ENCODE measurements around the gene MYMX.

MYMX gene

GRCh38 chr6:44261581-44261980 is 44.9 kb downstream of the MYMX start:
- TF ChIP-seq EZH2 (IDR thresholded peaks at IDR 0.05; ENCODE audit: borderline replicate concordance, low read depth, low read length, severe bottlenecking) (no peak), CTCF (IDR thresholded peaks at IDR 0.05; ENCODE audit: borderline replicate concordance, extremely low read depth, low read length, poor library complexity, severe bottlenecking) (no peak)
- H3K9ac ChIP-seq (ENCODE audit: low read depth, low read length), result no peak overlapping the region
- H4K20me1 ChIP-seq (ENCODE audit: insufficient read depth, low read length), result peaks cover 19% of the 10 kb centered on the region
- H2AFZ ChIP-seq (ENCODE audit: low read depth, low read length), result no peak overlapping the region
- no peak overlapping the region for H3K27ac ChIP-seq (ENCODE audit: low read length)
- H3K4me2 ChIP-seq (ENCODE audit: insufficient read depth, low read length), result 0 out of 2 replicates have a peak overlapping the region, but pooled peaks have one; percentile 5
- H3K4me3 ChIP-seq (ENCODE audit: low read depth in 1 of 2, low read length in 2 of 2), result no peak overlapping the region
- peaks cover 42% of the 10 kb centered on the region for H3K36me3 ChIP-seq (ENCODE audit: insufficient read depth, low read length)
- ATAC-seq (ENCODE audit: insufficient read depth, low read depth), result no peak
- peaks cover 44% of the 10 kb centered on the region for H3K4me1 ChIP-seq (ENCODE audit: insufficient read depth, low read length)
- no peaks in the 10 kb centered on the region for H3K9me3 ChIP-seq (ENCODE audit: insufficient read depth, low read length, severe bottlenecking)
- no peaks in the 10 kb centered on the region for H3K27me3 ChIP-seq (ENCODE audit: insufficient read depth, low read length, poor library complexity)
- no peak for DNase-seq
- H3K79me2 ChIP-seq (ENCODE audit: insufficient read depth, low read length), result peaks cover 30% of the 10 kb centered on the region

DNA sequence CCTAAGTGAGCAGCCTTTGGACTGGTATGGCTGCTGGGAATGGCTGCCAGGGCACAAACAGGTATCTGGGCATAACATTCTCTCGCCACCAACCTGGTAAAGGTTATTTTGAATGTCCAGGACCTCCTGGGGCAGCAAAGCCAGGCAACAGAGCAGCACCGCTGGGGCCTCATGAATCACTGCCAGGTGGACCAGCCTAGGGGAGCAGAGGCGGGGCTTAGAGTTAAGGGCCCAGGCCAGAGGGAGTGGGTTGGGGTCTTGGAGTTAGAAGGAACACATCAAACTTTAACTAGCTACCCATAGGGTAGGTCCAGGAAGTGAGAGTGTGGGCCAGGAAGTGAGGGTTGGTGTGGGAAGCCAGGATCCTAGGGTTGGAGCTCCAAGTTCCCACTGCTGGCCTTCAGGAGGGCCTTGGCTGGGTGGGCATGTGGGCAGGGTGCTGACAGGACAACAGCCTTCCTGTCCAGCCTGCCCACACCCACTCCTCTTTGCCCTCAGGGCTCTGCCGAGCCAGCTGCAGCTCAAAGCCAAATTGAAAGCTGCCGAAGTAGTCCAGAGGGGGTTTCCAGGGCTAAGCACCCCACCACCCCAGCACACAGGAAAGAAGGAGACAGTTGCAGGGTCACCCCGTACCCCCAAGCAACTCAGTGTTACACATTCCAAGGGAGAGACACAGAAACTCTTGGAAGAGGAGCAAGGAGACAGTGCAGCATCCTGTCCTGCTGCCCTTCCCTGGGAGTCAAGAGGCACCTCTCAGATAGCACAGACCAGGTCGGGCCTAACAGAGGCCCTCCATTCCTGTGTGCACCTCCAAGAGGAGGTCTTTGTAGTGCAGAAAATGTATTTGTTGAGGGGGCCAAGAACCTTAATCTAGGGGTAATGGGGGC is 46.0 kb downstream of the MYMX start:
- H3K79me2 ChIP-seq (ENCODE audit: insufficient read depth, low read length), result peaks cover 23% of the 10 kb centered on the region
- H4K20me1 ChIP-seq (ENCODE audit: insufficient read depth, low read length), result peaks cover 19% of the 10 kb centered on the region
- H3K4me3 ChIP-seq (ENCODE audit: low read depth in 1 of 2, low read length in 2 of 2), result no peak overlapping the region
- peak overlapping the region; percentile 49 for H3K27ac ChIP-seq (ENCODE audit: low read length)
- H3K9ac ChIP-seq (ENCODE audit: low read depth, low read length), result peak overlapping the region; percentile 64; the same call in 1 of the 2 replicates
- H2AFZ ChIP-seq (ENCODE audit: low read depth, low read length), result no peak overlapping the region
- no peaks in the 10 kb centered on the region for H3K9me3 ChIP-seq (ENCODE audit: insufficient read depth, low read length, severe bottlenecking)
- ATAC-seq (ENCODE audit: insufficient read depth, low read depth) (no peak), DNase-seq (no peak)
- peaks cover 42% of the 10 kb centered on the region for H3K36me3 ChIP-seq (ENCODE audit: insufficient read depth, low read length)
- no peaks in the 10 kb centered on the region for H3K27me3 ChIP-seq (ENCODE audit: insufficient read depth, low read length, poor library complexity)
- H3K4me2 ChIP-seq (ENCODE audit: insufficient read depth, low read length), result peak overlapping the region; percentile 78; the same call in 1 of the 2 replicates
- no peak for TF ChIP-seq EZH2 (IDR thresholded peaks at IDR 0.05; ENCODE audit: borderline replicate concordance, low read depth, low read length, severe bottlenecking)
- TF ChIP-seq CTCF (IDR thresholded peaks at IDR 0.05; ENCODE audit: borderline replicate concordance, extremely low read depth, low read length, poor library complexity, severe bottlenecking), result no peak
- peaks cover 38% of the 10 kb centered on the region for H3K4me1 ChIP-seq (ENCODE audit: insufficient read depth, low read length)

- peak overlapping the region in 1 of 2 experiments; percentile 79; a peak in 2 of 4 replicates for H3K4me3 ChIP-seq (ENCODE audit: low read depth in 1 of 2, low read length in 2 of 2)
- H3K4me1 ChIP-seq (ENCODE audit: insufficient read depth, low read length), result peaks cover 33% of the 10 kb centered on the region
- H3K27me3 ChIP-seq (ENCODE audit: insufficient read depth, low read length, poor library complexity), result no peaks in the 10 kb centered on the region
- no peak for DNase-seq
- H2AFZ ChIP-seq (ENCODE audit: low read depth, low read length), result no peak overlapping the region
- H3K36me3 ChIP-seq (ENCODE audit: insufficient read depth, low read length), result peaks cover 38% of the 10 kb centered on the region
- TF ChIP-seq CTCF (IDR thresholded peaks at IDR 0.05; ENCODE audit: borderline replicate concordance, extremely low read depth, low read length, poor library complexity, severe bottlenecking), result no peak
- TF ChIP-seq EZH2 (IDR thresholded peaks at IDR 0.05; ENCODE audit: borderline replicate concordance, low read depth, low read length, severe bottlenecking), result no peak
- peaks cover 19% of the 10 kb centered on the region for H4K20me1 ChIP-seq (ENCODE audit: insufficient read depth, low read length)
- no peak for ATAC-seq (ENCODE audit: insufficient read depth, low read depth)
- H3K27ac ChIP-seq (ENCODE audit: low read length), result peak overlapping the region; percentile 49; the same call in 1 of the 2 replicates
- H3K9ac ChIP-seq (ENCODE audit: low read depth, low read length), result peak overlapping the region; percentile 64
- peaks cover 23% of the 10 kb centered on the region for H3K79me2 ChIP-seq (ENCODE audit: insufficient read depth, low read length)
- peak overlapping the region; percentile 78 for H3K4me2 ChIP-seq (ENCODE audit: insufficient read depth, low read length)
- no peaks in the 10 kb centered on the region for H3K9me3 ChIP-seq (ENCODE audit: insufficient read depth, low read length, severe bottlenecking)
These were observed 46.8 kb downstream of the MYMX start for GRCh38 chr6:44263354-44264100.

Measured in DND-41 (cell line).